GM12878 (cell line): ENCODE data around the gene KRAS. TPM values are rescaled to one million over a fixed set of nuclear protein-coding genes. Genes with fewer than 3 reads are reported as not detected.

Source experiments
- CUX1 ChIP-seq: IDR thresholded peaks from 2 replicates; pipeline ENCODE4 v1.6.1; 2012; ENCODE audit warnings: improper control_type of control experiment, low read depth, low read length; ENCODE audit not compliant: insufficient replicate concordance
- GABPA ChIP-seq: IDR thresholded peaks from 2 replicates; pipeline ENCODE4 v1.6.1; 2014; ENCODE audit warnings: antibody characterized with exemption, low read depth, mild to moderate bottlenecking, inconsistent platforms
- RELB ChIP-seq: fragments of 450-650 bp; IDR thresholded peaks from 2 replicates; pipeline ENCODE4 v1.6.1; 2017; ENCODE audit warnings: low read depth, mild to moderate bottlenecking, moderate library complexity
- RUNX3 ChIP-seq: IDR thresholded peaks from 2 replicates; pipeline ENCODE4 v1.6.1; 2012; ENCODE audit warnings: low read length, inconsistent platforms
- SIN3A ChIP-seq: IDR thresholded peaks from 2 replicates; pipeline ENCODE4 v1.6.1; 2012; ENCODE audit warnings: low read depth, low read length, improper control_type of control experiment
- polyA plus RNA-seq, 11 experiments: library from polyadenylated mRNA; depleted of rRNA in 4 of 11; unstranded in 6 of 11; stranded (reverse) in 5 of 11; fragments of >200 nt; fragmentation: Nextera tagmentation in 4 of 11; fragmentation: Illumina TruSeq in 1 of 11; extraction: Ambion mirVana in 4 of 11; extraction: Trizol in 1 of 11; gene quantifications; 1 replicate in 1 of 11; 2 replicates in 10 of 11; pipeline versions ENCODE4 v1.2.1 to v1.2.3, GENCODE V29; 2011 to 2016; ENCODE audit warnings: inconsistent platforms in 2 of 11, missing spikeins in 2 of 11, low read depth in 1 of 11
- total RNA-seq, 4 experiments: library from RNA; depleted of rRNA in 3 of 4; stranded (reverse); fragments of >200 nt in 3 of 4; fragmentation: Illumina TruSeq in 1 of 4; extraction: Trizol in 1 of 4; gene quantifications; 2 replicates each; pipeline versions ENCODE4 v1.2.1 to v1.2.3, GENCODE V29; 2013 to 2021

The KRAS gene
- total and polyA plus RNA-seq, 10 of the 15 experiments (the other 5 are each of a cell fraction or from before 2014, with no cell fraction given): 3.1 to 23.8 (median 8.0) TPM

DNA sequence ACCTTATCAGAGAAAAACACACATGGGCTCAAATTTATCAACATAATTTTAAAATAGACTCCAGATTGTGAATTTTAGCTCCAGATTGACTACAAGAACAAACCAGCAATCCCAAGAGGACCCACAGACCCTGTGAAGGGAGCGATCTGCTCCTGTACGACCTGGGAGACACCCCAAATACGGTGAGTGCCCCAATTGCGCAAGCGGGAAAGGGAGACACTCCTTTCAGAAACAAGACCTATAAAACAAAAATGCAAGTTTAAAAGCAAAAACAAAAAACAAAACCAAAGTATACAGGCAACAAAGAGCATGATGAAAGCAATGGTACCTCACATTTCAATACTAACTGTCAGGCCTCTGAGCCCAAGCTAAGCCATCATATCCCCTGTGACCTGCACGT lies 87.9 kb downstream of the KRAS start (continued):
- TF ChIP-seq CUX1 (no peak), GABPA (no peak), SIN3A (no peak), RUNX3 (no peak), RELB (no peak)
